Globus pallidus (tissue), 1 donor: Measurements from ENCODE around the gene CCDC92B.

Experiments used
- DNase-seq: peaks from one replicate; pipeline ENCODE4 v3.0.0-alpha.2; 2015; ENCODE audit warnings: low spot score

Gene CCDC92B

DNA sequence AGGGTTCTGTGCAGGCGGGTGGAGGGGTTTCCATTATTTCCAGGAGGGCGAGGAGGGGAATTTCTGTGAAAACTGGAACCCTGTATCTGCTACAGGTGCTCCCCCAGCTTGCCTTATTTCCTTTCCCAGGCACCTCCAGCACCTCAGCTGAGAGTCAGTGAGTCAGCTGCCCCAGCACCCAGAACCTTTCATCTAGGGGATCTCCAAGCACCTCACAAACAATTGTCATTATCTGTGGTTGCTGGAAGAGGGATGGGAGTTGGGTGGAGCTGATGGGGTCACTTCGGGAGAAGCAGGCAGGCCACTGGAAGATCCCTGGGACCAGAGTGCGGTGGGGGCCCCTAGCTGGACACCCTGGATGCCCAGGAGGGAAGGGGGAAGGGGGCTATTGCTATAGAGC lies 27.8 kb downstream of the CCDC92B start:
- DNase-seq: no peak

DNA sequence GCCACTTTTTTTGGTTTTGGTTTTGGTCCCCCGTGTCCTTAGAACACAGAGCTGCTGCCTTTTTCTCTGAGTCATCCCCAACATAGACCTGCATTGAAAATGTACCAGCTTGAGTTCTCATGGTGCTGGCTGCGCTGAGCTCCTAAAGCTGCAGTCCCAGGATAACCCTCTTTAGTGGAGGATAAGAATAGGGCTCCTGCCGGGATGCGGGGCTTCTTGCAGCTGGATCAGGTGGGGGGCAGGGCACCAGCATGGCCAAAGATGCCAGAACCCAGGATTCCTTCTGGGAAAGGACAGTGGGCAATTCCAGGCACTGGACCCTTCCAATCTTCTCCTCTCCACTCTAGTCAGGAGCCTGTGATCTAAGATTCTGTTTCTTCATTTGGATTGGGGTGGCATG lies 29.6 kb downstream of the CCDC92B start:
- no peak for DNase-seq

DNA sequence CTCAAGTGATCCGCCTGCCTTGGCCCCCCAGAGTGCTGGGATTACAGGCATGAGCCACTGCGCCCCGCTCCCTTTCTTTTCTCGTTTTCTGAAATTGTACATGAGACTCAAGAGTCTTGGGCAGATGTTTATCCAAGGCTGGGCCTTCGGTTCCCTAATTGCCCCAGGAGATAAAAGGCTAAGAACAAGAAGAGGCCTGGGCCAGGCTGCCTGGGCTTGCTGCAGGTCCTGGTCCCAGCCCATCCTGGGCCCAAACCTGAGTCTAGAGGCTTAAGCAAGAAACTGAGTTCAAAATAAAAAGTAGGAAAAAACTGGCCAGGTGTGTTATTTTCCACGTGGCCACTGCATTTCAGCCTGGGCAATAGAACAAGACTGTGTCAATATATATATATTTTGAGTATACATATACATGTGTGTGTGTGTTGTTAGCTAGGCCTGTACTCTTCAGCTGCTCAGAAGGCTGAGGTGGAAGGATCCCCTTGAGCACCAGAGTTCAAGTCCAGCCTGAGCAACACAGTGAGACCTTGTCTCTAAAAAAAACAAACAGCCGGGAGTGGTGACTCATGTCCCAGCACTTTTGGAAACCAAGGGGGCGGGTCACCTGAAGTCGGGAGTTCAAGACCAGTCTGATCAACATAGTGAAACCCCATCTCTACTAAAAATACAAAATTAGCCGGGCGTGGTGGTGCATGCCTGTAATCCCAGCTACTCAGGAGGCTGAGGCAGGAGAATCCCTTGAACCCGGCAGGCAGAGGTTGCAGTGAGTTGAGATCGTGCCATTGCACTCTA lies 31.1 kb downstream of the CCDC92B start:
- DNase-seq: no peak

DNA sequence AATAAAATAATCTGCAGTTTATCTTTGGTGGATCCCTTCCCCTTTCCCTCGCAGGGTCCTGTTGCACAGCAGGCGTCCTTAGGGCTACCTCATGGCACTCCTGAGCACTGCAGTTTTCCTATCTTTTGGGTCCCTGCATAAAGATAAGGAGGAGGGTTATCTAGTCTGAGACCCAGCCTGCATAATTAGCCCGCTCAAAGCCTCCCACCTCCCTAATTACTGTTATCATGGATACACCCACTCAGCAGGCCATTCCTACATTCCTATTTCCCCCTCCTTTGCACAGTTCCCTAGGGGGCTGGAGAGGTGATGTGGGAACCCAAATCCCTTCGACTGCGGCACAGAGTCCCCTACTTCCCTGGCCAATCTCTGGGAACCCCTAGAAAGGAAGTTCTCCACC lies 32.8 kb downstream of the CCDC92B start:
- no peak for DNase-seq

DNA sequence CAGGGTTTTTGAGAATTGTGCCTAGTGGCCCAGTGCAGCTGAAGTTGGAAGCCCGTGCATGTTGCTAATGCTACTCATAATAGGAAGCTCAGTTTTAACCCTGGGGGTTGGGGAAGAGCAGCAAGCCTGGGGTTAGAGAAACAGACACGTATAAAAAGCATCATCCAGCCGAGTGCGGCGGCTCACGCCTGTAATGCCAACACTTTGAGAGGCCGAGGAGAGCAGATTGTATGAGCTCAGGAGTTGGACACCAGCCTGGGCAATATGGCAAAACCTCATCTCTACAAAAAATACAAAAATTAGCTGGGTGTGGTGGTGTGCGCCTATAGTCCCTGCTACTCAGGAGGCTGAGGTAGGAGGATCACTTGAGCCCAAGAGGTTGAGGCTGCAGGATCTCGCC lies 35.6 kb downstream of the CCDC92B start:
- no peak for DNase-seq

DNA sequence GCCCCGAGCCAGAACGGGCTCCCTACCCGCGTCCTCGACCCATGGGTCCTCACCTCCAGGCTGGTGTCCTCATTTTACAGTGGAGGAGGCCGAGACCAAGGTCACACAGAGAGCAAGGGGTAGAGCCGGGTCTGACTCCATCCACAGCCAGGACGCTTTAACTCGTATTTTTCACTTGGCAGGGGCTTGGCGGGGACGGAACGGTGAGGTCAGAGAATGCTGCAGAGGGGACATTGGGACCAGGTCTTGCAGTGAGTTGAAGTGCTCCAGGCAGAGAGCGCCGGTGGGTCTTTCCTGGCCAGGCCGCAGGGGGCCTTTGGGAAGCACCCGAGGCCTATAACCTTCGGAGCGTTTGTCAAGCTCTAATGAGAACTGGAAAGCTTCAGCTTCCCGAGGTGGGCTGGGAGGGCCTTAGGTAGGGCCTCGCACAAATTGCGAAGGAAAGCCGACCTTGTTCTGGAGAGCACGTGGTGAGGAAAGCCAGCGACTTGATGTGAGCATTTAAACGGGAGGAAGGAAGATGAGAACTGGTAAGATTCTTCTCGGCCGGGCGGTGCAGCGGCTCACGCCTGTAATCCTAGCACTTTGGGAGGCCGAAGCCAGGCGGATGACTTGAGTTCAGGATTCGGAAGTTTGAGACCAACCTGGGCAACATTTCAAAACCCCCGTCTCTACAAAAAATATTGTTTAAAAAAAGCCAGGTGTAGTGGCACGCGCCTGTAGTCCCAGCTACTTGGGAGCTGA lies 37.0 kb downstream of the CCDC92B start:
- DNase-seq: no peak

DNA sequence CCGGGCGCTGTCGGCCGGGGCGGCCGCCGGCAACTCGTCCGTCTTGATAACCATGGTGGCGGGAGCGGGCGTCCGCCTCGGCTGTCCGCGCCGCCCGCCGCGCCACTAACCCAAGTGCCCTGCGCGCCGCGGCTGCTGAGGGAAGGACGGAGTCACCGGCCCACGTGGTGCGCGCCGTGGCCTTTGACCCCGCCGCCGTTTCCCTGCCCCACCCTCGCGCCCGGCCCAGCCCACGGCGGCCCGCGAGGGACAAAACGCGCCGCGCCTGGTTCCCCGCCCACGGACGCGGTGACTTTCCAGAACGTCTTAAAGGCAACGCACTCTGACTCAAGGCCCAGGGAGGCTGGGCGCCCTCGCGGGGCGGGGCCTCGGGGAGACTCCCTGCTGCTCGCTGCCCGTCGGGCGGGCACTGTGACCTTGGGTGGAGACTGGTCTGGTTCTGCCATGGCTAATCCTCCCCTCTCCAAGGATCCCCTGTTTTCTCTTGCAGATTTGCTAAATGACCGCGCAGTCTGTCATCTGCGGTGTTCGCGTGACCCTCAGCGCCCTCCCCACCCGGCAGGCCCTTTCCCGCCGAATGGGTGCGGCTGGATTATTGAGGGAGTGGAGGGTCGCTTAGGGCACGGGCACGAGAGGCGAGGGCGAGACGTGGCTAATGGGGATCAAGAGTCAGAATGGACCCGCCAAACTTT lies 37.7 kb downstream of the CCDC92B start, which contains the start of gene CLUH:
TSS of gene CLUH (minus strand) at position 157 of the 692 bp plus-strand sequence. CDS start at position 54, 103 bp downstream.
- DNase-seq: peak; percentile 92

DNA sequence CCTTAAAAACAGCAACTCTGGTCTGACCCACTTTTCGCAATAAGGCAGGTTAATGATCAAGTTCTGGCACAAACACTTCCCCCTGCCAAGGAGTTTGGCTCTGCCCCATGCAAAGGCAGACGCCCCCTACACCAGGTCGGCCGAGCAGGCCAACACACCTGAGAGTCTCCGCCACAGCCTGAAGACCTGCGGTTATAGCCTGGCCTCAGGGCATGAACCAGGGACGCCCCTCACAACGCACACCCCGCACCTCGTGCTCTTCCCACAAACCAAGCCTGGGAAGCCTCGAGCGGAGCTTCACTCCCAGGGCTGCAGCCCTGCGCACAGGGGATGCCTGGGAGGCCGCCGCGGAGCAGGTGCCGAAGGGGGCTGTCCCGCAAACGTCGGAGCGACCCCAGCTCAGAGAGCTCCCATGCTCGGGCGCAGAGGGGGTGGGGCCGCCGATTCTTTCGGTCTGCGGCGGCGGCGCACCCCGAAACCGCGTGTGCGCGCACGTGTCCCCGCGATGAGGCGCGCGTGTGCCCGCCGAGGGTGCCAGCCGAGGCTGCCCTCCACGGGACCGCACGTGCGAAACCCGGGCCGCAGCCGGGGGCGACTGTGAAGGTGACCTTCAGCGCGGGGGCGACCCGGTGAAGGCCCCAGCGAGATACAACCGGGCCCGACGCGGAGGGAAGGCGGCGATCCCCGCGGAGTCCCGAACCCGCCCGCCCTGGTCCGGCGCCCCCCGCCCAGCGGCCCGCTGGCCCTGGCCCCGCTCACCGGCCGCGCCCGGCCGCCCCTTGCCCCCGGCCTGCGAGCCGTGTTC lies 38.4 kb downstream of the CCDC92B start:
- no peak for DNase-seq

DNA sequence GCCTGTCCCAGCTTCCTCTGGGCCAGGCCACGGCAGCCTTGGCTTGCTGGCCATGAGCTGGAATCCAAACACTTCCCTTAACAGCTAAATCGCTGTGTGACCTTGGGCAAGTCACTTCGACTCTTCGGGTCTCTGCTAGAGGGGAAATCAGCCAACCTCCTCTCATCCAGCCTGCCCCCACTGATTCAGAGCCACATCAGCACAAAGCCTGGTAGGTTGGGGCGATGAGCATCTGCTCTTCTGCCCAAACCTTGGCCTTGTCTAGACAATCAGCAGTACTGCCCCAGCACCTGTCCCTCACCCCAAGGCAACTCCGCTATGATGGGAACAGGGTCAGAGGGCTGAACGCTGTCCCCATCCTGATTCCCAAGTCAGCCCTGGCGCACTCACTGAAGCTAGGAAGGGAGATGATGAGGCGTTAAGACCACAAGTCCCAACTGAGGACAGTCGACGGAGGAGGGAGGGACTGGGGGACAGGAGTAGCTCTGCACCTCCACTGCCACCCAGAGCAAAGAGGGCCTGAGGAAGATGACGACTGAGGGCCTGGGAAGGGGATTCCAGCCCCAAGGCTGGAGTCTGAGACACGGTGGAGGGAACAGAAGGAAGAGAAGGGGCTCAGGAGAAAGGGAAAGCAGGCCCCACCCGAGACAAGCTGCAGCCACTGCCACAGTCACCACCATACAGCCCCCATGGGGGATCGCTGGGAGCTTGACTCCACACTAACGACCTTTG lies 39.2 kb downstream of the CCDC92B start:
- DNase-seq: no peak

DNA sequence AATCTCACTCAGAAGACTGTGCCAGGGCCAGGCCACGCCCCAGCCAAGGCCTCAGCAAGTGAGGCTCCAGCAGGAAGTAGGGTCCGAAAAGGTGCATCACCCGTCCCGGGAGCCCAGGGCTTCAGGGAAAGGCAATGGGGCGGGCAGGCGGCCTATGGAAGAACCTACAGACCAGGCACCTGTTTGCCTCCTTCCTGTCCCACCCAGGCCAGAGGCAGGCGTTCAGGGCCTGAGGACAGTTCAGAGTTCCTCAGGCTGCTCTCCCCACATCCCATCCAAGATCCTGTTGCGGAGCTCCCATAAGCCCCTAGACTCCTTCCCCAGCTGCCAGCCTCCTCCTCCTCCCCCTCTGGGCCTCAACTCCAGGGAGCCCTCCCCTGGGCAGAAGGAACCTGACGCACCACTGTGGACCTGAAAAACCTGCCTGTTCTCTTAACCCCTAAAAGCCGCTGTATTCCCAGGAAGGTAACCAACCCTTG lies 40.2 kb downstream of the CCDC92B start:
- DNase-seq: no peak

DNA sequence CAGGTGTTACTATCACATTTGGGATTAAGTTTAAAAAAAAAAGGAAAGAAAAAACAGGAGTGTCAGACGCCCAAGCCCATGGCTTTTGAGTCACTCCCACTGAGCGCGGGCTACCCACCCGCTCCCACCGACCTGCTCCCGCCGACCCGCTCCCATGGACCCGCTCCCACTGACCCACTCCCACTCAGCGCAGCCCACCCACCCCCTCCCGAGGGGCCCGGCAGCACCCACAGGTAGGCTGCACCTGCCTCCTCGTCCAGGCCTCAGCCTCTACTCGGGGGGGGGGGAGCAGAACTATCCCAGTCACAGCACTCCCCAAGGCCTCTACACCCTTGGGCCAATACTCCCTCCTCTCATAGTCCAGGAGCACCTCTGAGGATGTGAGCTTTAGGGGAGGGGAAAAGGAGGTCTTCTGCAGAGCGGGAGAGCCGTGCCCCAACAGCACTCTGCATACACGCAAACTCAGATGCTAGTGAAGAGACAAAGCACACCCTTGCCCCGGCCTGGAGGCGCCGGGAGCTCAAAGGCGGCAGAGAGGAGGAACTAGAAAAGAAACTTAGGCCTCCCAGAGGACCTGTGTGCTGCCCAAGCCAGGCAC lies 40.8 kb downstream of the CCDC92B start:
- DNase-seq: no peak

DNA sequence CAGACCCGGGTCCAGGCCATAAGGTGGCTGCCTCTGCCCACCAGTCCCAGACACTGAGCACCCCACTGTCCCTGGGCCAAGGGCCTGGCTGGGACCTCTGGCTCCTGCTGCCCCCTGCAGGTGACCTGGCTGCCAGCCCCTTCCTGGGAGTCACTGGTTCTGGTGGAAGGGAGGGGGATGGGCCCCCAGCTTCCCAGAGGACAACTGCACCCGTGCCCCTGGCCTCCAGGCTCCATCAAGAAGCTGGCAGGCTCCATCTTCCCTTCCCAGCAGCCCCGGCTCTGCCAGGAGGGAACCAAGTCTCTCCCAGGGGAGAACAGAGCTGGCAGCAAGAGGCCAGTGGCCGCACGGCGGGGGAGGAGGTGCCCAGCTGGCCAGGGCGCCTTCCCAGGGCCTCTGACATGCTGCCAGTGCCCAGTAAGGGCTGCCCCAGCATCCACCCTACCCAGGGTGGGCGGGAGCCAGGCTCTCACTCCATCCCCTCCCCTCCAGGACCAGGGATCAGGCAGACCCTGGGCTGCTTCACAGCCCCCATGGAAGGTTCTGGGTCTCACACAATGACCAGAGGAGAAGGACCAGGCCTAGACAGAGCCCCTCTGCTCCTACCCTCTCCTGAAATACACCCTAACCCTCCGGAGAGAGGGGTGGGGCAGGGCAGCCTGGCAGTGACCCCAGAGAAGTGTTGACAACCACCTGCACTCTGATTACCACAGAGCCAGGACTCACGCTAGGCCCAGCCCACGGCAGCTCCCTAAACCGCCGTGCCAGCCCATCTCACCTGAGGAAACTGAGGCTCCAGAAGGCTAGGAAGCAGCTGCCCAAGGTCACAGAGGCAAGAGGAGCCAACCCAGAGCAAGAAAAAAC lies 41.5 kb downstream of the CCDC92B start:
- DNase-seq: peak; percentile 69

DNA sequence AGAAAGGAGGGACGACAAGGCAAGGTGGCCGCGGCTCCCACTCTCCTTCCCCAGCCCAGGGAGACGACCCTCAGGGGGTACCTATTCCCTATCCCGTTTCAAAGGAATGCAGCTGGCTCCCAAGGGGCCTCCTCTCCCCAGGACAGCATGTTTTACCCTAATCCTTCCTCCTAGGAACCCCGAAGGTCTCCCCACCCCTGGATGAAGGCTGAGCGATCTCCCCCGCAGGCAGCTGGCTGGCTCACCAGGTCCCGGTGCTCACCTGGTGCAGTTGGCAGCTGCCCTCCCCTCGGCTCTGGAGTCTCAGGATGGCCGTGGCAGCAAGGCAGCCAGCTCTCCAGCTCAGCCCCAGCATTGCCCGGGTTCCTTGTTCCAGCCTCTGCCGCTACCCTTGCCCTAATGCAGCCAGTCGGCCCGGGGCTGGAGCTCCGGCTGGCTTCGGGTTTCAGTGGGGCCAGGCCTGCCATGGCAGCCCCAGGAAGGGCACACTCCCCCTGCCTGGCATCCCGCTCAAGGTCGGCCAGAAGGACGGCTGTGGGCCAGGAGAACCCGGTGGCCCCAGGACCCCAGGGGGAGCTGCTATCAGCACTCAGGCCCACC lies 42.4 kb downstream of the CCDC92B start:
- DNase-seq: no peak

DNA sequence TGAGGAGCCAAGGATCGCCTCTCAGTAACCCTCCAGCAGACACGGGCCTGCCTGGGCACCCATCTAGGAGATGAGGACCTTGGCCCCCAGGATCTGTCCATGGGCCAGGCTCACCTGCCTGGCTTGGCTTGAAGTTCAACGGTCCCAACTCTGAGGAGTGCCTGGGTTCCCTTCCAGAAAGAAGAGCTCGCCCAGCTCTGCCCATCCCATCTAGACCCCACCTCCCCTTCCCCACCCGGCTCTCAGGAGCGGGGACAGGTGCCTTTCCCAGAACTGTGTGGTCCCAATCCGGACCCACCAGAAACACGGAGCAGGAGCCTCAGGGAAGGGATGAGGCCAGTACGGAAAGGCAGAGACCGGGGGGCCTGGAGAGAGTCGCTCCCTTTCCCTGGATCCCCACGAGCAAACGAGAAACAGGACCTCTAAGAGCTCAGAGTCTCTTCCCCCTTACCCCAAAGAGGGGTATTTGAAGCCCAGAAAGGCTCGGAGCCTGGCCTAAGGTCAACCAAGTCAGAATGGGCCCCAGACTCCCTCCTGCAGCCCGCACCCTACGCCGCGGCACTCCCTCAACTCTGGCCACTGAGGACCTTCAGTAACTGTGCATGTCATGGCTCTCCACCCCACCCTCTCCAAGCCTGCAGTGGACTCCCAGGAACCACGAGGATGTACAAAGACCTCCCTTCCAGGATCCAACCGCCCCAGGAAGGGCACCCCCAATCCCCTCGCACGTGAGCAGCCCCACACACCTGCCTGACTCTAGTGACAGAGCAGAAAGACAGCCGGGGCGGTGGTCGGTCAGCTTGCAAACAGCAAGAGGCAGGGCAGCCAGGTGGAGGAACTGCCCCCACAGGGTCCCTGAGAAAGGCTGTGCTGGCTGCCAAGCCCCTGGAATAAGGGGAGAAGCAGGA lies 43.3 kb downstream of the CCDC92B start:
- DNase-seq: no peak

DNA sequence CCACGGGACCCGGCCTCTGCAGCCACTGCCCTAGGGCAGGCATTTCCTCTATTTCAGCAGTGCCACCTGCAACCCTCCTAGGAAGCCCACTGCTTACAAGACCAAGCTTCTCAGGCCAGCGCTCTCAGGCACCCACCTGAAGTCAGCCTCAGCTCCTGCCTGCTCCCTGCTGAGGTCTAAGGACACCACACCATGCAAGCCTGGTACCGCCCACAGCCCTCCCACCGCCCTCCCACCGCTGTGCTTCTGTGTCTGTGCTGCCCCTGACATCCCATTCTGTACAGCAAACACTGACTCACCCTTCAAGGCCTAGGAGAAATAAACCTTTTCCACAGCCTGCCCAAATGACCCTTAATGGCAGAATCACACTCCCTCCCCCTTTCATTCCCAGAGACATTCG lies 44.2 kb downstream of the CCDC92B start:
- DNase-seq: no peak

DNA sequence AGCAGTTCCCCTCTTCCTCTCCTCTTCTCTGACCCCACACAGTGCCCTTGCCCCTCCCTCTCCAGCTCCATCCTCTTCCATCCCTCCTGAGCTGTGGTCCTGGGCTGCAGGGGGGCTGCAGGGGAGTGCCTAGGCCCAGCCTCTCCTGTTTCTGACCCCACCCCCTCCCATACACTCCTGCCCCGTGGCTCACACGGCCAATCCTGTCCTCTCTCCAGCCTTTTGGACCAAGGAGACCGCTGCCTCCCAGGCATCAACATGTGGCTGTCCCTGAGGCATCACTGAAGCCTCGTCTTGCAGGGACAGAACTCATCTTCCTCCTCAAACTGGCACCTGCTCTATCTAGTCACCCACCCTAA lies 44.6 kb downstream of the CCDC92B start:
- DNase-seq: no peak

DNA sequence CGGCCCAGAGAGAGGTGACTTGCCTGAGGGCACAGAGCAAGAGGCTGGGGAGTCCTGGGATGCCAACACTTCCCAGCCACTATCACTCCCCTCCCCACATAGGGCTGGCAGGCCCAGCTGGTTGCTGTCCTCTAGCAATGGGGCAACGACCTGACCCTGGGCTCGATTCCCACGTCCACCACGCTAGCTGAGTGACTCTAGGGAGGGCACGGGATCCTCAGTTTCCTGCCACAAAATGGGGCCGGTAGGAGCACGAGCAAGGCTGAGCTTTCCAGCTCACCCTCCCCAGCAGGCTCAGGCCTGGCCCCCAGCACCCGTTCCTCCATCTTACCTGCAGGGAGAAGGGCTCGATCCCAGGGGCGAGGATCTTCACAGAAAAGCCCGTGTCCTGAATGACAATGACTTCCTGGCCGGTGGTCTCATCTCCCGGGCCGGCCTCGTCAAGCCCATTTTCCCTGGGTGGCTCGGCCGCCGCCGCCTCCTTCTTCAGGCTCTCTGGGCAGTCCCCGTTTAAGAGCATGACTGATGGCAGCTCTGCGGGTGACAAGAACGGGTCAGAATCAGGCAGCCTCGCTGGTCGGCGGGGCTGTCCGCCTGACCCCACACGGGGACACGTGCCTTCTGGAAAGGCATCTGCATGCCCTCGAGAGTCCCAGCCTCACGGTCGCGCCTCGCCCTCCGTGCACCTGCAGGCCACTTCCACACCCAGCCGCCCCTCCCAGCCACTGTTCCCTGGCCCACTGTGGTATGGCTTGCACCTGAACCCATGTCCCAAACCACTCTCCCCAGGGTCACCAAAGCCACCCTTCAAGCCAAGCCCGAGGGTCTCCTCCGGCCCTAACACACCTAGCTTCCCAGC lies 45.2 kb downstream of the CCDC92B start:
- no peak for DNase-seq
